ENCODE measurements around the gene CTNS.
"Not testable (repeated sequence)": the region's sequence is repeated elsewhere in the genome, so short reads cannot be mapped to it uniquely, and the experiment has no call there.

CTNS gene

GRCh38 chr17:3688852-3689261 is 52.3 kb downstream of the CTNS start:
- no peak for DNase-seq

GRCh38 chr17:3689262-3690093 is 52.9 kb downstream of the CTNS start:
- DNase-seq, result no peak

GRCh38 chr17:3690094-3690715 is 53.6 kb downstream of the CTNS start:
- DNase-seq, result no peak

GRCh38 chr17:3691617-3692067 is 55.1 kb downstream of the CTNS start:
- DNase-seq, result no peak

- DNase-seq, result no peak
These were observed 55.8 kb downstream of the CTNS start for GRCh38 chr17:3692346-3692745.

DNA sequence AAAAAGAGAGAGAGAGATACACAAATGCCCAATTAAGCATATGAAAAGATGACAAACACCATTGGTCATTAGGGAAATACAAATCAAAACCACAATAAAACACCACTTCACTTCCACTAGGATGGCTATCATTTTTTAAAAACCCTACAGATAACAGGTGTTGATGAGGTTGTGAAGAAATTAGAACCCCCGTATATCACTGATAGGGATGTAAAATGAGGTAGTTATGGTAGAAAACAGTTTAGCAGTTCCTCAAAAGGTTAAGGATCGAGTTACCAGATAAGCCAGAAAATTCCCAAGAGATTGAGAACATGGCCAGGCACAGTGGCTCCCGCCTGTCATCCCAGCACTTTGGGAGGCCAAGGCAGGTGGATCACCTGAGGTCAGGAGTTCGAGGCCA is 56.6 kb downstream of the CTNS start:
- DNase-seq, result no peak

GRCh38 chr17:3693829-3694231 is 57.3 kb downstream of the CTNS start:
- DNase-seq, result no peak

- DNase-seq, result no peak
These were observed 58.7 kb downstream of the CTNS start for GRCh38 chr17:3695129-3695722.

DNA sequence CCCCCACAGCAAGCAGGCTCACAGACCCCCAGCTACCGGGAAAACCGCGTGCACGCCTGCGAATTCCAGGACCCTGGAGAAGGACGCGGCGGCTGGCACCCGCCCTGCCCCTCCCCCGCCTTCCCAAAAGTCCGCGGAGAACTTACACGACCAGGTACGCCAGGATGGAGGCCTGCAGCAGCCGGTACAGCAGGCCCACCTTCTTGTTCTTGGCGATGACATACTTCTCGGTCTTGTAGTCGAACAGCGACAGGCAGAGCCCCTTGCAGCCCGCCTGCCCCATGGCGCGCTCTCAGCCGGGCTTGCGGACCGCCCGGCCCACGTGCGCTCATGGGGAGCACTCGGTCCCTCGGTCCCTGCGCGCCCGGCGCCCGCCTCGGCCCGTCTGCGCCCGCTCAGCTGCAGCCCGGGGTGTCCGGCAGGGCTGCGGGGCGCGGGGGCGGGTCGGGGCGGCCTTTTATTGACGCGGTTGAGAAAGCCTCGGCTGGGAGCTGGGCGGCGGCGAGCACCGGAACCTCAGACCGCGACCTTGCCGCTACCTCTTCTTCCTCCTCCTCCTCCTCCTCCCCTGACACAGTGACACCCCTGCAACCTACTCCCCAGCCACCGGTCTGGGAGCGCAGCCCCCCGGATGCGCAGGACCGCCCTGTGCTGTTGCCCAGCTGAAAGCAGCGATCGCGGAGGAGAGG is 59.3 kb downstream of the CTNS start, which contains the start of gene P2RX5:
P2RX5 (minus strand) TSS at position 433 of the 689 bp plus-strand sequence; CDS start at position 283, 150 bp downstream.
- no peak for DNase-seq

- no peak for DNase-seq
These were observed 60.5 kb downstream of the CTNS start for GRCh38 chr17:3697103-3697476.

- DNase-seq, result no peak
These were observed 61.6 kb downstream of the CTNS start for GRCh38 chr17:3698139-3698538.

GRCh38 chr17:3699951-3700350 is 63.4 kb downstream of the CTNS start:
- no peak for DNase-seq

- DNase-seq, result not testable (repeated sequence)
These were observed 65.5 kb downstream of the CTNS start for GRCh38 chr17:3702041-3702539.

DNA sequence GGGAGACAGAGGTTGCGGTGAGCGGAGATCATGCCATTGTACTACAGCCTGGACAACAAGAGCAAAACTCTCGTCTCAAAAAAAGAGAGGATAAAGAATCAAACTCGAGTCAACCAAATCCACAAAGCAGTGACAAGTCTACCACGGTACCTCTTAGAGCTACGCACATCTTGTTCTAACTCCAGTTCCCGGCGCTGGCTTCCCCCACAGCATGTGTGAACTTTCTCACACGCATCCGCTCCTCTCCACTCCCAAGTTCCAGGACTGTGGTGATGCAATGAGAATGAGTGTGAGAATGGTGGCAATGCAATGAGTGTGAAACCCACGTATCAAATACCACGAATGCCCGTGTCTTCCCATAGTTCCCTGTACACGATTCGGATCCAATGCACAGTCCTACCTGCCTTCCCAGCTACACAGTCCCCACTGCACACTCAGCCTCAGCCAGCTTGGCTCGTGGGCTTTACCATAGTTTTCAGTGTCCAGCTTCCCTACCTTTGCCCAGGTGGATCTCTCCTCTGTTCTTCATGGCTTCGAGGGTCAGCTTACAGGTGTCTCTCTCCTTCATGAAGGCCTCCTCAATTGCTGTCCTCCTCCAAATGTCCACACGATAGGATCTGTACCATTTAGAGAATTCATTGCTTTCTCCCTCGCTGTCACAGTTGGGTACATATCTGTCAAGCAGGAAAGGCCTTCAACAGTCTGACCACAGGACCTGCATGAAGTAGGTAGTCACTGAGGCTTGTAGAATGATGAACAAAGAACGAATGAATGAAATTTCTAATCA is 68.6 kb downstream of the CTNS start:
- no peak for DNase-seq

- not testable (repeated sequence) for DNase-seq
These were observed 69.1 kb downstream of the CTNS start for GRCh38 chr17:3705718-3705984.

- no peak for DNase-seq
These were observed 71.8 kb downstream of the CTNS start for GRCh38 chr17:3708366-3708765.

DNA sequence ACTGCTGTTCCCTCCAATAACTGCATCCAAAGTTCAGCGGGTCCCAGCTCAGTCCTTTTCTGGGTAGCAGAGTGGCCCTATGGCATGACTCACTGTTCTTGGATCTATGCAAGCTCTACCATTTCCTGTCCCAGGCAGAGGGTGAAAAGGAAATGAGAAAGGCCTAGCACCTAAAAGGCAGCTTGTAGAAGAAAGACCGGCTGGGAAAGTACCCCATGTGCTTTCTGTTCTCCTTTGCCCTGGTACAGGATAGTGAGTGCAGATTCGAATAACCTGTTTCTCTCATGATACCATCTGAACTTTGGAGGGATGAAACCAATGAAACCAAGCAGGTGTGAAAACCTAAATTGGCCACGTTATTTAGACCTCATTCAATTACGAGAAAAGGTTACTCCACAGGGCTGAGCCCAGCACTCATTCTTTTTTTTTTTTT is 74.4 kb downstream of the CTNS start:
- DNase-seq, result no peak
